IgD-negative memory B cell (primary cell): Measurements from ENCODE around the gene FGF14. TPM values are rescaled to one million over a fixed set of nuclear protein-coding genes. Genes with fewer than 3 reads are reported as not detected.

ENCODE experiments used
- H3K27ac Mint-ChIP-seq, 3 donors: one replicate each; pipeline ENCODE4 v1.8.0; 2020 to 2022; ENCODE audit warnings: mild to moderate bottlenecking in 3 of 3, mixed read lengths in 3 of 3, moderate library complexity in 1 of 3
- H3K27me3 Mint-ChIP-seq: one replicate; pipeline ENCODE4 v1.8.0; 2021; ENCODE audit warnings: mixed read lengths
- H3K36me3 Mint-ChIP-seq: one replicate; pipeline ENCODE4 v1.8.0; 2020; ENCODE audit warnings: mild to moderate bottlenecking, mixed read lengths
- H3K4me1 Mint-ChIP-seq, 3 donors: one replicate each; pipeline ENCODE4 v1.8.0; 2020 to 2022; ENCODE audit warnings: mixed read lengths in 3 of 3, mild to moderate bottlenecking in 1 of 3
- H3K4me3 Mint-ChIP-seq, 4 donors: one replicate each; pipeline ENCODE4 v1.8.0; 2020 to 2022; ENCODE audit warnings: mild to moderate bottlenecking in 4 of 4, mixed read lengths in 4 of 4, moderate library complexity in 3 of 4
- H3K9me3 Mint-ChIP-seq, 3 donors: one replicate each; pipeline ENCODE4 v1.8.0; 2020 to 2021; ENCODE audit warnings: mixed read lengths in 3 of 3, mild to moderate bottlenecking in 1 of 3
- polyA plus RNA-seq: library from polyadenylated mRNA; unstranded; fragments of 300-500 nt; fragmentation: Illumina TruSeq; gene quantifications from one replicate; pipeline ENCODE4 v1.2.3, GENCODE V29; 2021

FGF14 gene
- polyA plus RNA-seq, 1 donor from 2014 or later, result not detected

DNA sequence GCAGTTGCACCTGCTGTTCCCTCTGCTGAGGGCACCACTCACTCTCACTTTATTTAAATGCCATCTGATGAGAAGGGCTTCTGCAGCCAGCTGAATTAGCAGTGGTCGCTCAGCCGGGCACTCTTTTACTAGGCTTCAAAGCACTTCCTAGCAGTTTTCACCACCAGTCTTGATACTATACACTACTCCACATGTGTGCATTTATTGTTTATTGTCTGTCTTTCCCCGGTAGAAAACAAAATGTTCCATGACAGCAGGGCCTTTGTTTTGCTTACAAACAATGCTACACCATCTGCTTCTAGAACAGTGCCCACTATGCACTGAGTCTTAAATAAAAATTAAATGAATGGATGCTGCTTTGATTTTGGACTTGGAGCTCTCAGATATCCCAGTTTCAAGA is 404.9 kb downstream of the FGF14 start:
- H3K27me3 Mint-ChIP-seq, result no peaks in the 10 kb centered on the region
- H3K4me3 Mint-ChIP-seq, result no peak overlapping the region
- no peak overlapping the region for H3K27ac Mint-ChIP-seq
- no peaks in the 10 kb centered on the region for H3K4me1 Mint-ChIP-seq
- H3K36me3 Mint-ChIP-seq, result no peaks in the 10 kb centered on the region
- H3K9me3 Mint-ChIP-seq, result peaks cover 0 to 2% (median 0%) of the 10 kb centered on the region in 3 donors

DNA sequence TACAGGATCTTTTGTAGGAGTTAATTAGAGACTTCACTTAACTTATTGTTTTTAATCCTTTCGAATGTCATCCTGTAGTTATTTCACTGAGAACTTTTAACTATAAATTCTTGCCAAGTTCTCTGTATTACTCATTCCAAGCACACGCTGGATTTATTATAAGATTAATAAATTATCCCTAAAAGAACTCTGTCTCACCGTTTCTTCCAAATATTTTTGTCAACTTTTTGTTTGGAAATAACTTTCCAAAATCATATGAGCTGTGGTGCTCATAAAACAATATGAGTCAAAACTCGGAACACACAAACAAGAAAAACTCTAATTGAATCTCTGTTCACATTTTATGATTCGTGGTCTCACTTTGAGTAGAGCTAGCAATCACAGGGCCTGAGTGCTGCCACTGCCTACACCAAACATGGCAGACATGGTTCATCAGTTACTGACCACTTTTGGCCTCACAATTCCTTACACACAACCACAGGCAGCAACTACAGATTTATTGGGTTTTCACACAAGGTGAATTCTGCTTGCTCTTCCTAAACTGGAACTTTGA is 412.0 kb downstream of the FGF14 start:
- Mint-ChIP-seq H3K9me3 (peaks cover 0 to 5% (median 4%) of the 10 kb centered on the region in 3 donors), H3K4me1 (no peaks in the 10 kb centered on the region), H3K27me3 (no peaks in the 10 kb centered on the region), H3K27ac (no peak overlapping the region), H3K4me3 (no peak overlapping the region), H3K36me3 (no peaks in the 10 kb centered on the region)

GRCh38 chr13:101988140-101988539 is 413.7 kb downstream of the FGF14 start:
- no peak overlapping the region for H3K27ac Mint-ChIP-seq
- no peaks in the 10 kb centered on the region for H3K4me1 Mint-ChIP-seq
- H3K27me3 Mint-ChIP-seq, result no peaks in the 10 kb centered on the region
- no peak overlapping the region for H3K4me3 Mint-ChIP-seq
- peaks cover 0 to 5% (median 4%) of the 10 kb centered on the region in 3 donors for H3K9me3 Mint-ChIP-seq
- no peaks in the 10 kb centered on the region for H3K36me3 Mint-ChIP-seq

DNA sequence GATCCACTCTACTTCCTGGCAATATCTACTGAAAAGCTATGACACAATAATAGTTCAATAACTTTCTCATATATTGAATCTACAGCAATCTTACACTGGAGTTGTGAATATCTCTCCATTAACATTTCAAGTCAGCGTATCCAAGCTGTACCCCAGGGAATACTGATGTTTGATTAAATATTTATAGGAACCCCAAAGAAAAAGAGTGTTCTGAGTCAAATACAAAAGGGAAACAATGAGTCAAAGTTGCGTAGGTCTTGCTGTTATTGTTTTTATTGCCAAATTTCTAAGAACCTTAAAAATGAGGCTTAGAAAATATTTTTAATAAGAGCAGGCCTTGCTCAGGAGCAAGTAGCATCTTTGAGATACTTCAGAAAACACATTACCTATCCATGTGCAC is 415.5 kb downstream of the FGF14 start:
- Mint-ChIP-seq H3K4me1 (no peaks in the 10 kb centered on the region), H3K36me3 (no peaks in the 10 kb centered on the region), H3K27me3 (no peaks in the 10 kb centered on the region), H3K4me3 (no peak overlapping the region), H3K9me3 (peaks cover 0 to 5% (median 4%) of the 10 kb centered on the region in 3 donors), H3K27ac (no peak overlapping the region)

GRCh38 chr13:101985321-101985720 is 416.5 kb downstream of the FGF14 start:
- H3K9me3 Mint-ChIP-seq, result peaks cover 0 to 5% (median 4%) of the 10 kb centered on the region in 3 donors
- H3K4me3 Mint-ChIP-seq, result no peak overlapping the region
- H3K27me3 Mint-ChIP-seq, result no peaks in the 10 kb centered on the region
- no peaks in the 10 kb centered on the region for H3K4me1 Mint-ChIP-seq
- H3K27ac Mint-ChIP-seq, result no peak overlapping the region
- H3K36me3 Mint-ChIP-seq, result no peaks in the 10 kb centered on the region

GRCh38 chr13:101982903-101983302 is 418.9 kb downstream of the FGF14 start:
- no peaks in the 10 kb centered on the region for H3K27me3 Mint-ChIP-seq
- no peak overlapping the region for H3K4me3 Mint-ChIP-seq
- H3K9me3 Mint-ChIP-seq, result peaks cover 0 to 1% (median 1%) of the 10 kb centered on the region in 3 donors
- no peaks in the 10 kb centered on the region for H3K36me3 Mint-ChIP-seq
- H3K4me1 Mint-ChIP-seq, result no peaks in the 10 kb centered on the region
- no peak overlapping the region for H3K27ac Mint-ChIP-seq

- no peaks in the 10 kb centered on the region for H3K27me3 Mint-ChIP-seq
- H3K27ac Mint-ChIP-seq, result no peak overlapping the region
- no peaks in the 10 kb centered on the region for H3K4me1 Mint-ChIP-seq
- no peaks in the 10 kb centered on the region for H3K36me3 Mint-ChIP-seq
- H3K9me3 Mint-ChIP-seq, result no peaks in the 10 kb centered on the region
- H3K4me3 Mint-ChIP-seq, result no peak overlapping the region
Measured at GRCh38 chr13:101979825-101980224, 422.0 kb downstream of the FGF14 start.

DNA sequence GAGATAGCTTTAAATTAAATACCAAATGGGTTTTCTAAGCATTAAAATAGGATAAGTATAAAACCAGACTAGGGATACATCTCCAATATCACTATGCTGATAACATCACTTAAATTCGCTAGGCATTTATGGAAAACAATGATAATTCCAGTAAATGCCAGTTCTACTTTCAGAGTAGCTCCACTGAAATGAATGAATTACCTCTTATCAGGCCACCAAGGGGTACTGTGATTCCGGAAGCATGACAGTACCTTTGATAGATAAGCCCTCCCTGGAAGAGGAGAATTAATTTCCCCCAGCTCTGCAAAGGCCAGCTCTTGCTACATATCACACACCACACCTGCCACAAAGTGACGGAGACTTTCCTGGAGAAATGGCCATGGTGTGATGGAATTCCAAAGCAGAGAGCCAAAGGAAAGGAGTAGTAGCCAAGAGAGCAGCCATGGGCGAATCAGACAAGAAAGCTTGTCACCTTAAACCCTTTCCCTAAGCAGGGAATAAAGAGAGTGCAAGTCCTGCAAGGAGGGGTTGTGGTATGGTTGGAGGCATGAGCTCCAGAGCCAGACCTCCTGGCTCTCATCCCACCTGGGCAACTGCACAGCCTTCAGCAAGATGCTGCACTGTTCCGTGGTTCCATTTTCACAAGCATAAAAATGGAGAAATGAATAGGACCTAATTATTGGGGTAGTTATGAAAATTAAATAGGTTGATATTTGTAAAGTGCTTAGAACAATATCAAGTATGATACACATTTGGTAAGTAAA is 423.1 kb downstream of the FGF14 start:
- H3K27ac Mint-ChIP-seq, result no peak overlapping the region
- H3K9me3 Mint-ChIP-seq, result no peaks in the 10 kb centered on the region
- no peak overlapping the region for H3K4me3 Mint-ChIP-seq
- H3K36me3 Mint-ChIP-seq, result no peaks in the 10 kb centered on the region
- H3K27me3 Mint-ChIP-seq, result no peaks in the 10 kb centered on the region
- H3K4me1 Mint-ChIP-seq, result no peaks in the 10 kb centered on the region

GRCh38 chr13:101977475-101977874 is 424.4 kb downstream of the FGF14 start:
- Mint-ChIP-seq H3K9me3 (no peaks in the 10 kb centered on the region), H3K36me3 (no peaks in the 10 kb centered on the region), H3K4me3 (no peak overlapping the region), H3K27ac (no peak overlapping the region), H3K4me1 (no peaks in the 10 kb centered on the region), H3K27me3 (no peaks in the 10 kb centered on the region)

DNA sequence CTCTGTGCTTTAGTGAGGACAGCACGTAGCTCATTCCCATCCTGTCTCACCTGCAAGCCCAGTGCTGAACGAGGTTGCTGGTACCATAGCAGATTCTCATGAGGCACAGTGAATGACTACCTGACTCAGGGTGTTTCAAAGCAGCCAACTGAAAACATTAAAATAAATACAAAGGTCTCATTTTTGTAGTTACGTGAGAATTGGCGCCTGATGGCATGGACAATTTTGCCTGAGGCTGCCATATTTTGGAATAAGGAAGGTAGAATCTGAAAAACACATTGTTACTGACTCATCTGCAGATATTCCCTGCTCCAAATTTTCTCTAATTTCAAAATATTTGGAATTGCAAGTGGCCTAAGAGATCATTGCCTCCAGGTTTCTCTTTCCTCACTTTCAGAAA is 429.7 kb downstream of the FGF14 start:
- H3K4me1 Mint-ChIP-seq, result no peaks in the 10 kb centered on the region
- H3K9me3 Mint-ChIP-seq, result no peaks in the 10 kb centered on the region
- no peaks in the 10 kb centered on the region for H3K36me3 Mint-ChIP-seq
- H3K27ac Mint-ChIP-seq, result no peak overlapping the region
- no peak overlapping the region for H3K4me3 Mint-ChIP-seq
- H3K27me3 Mint-ChIP-seq, result no peaks in the 10 kb centered on the region

DNA sequence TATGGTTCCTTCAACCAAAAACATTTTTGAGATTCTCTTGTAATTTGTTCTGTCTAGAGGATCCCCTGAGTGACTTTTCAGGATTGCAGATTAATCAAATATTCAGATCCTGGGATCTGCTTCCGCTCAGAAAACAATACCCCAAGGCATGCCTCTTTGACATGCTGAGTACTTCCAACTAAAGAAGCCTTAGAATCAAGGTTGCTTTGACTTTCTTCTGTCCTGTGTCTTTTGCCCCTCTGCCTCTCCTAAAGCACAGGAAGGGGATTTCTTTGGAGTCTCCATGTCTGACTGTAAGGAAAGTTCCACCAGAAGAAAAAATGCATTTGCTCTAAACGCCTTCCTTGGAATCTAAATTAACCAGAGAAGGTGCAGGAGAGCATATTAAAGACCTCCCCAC is 431.5 kb downstream of the FGF14 start:
- no peak overlapping the region for H3K27ac Mint-ChIP-seq
- no peak overlapping the region for H3K4me3 Mint-ChIP-seq
- H3K9me3 Mint-ChIP-seq, result peaks cover 0 to 2% (median 0%) of the 10 kb centered on the region in 3 donors
- no peaks in the 10 kb centered on the region for H3K27me3 Mint-ChIP-seq
- no peaks in the 10 kb centered on the region for H3K36me3 Mint-ChIP-seq
- no peaks in the 10 kb centered on the region for H3K4me1 Mint-ChIP-seq

GRCh38 chr13:101967781-101968180 is 434.1 kb downstream of the FGF14 start:
- peaks cover 0 to 2% (median 0%) of the 10 kb centered on the region in 3 donors for H3K9me3 Mint-ChIP-seq
- H3K27ac Mint-ChIP-seq, result no peak overlapping the region
- no peaks in the 10 kb centered on the region for H3K27me3 Mint-ChIP-seq
- no peak overlapping the region for H3K4me3 Mint-ChIP-seq
- peaks cover 0 to 1% (median 0%) of the 10 kb centered on the region in 3 donors for H3K4me1 Mint-ChIP-seq
- no peaks in the 10 kb centered on the region for H3K36me3 Mint-ChIP-seq

GRCh38 chr13:101967216-101967615 is 434.6 kb downstream of the FGF14 start:
- Mint-ChIP-seq H3K4me3 (no peak overlapping the region), H3K9me3 (peaks cover 0 to 2% (median 0%) of the 10 kb centered on the region in 3 donors), H3K4me1 (peaks cover 0 to 1% (median 0%) of the 10 kb centered on the region in 3 donors), H3K27me3 (no peaks in the 10 kb centered on the region), H3K27ac (no peak overlapping the region), H3K36me3 (no peaks in the 10 kb centered on the region)

DNA sequence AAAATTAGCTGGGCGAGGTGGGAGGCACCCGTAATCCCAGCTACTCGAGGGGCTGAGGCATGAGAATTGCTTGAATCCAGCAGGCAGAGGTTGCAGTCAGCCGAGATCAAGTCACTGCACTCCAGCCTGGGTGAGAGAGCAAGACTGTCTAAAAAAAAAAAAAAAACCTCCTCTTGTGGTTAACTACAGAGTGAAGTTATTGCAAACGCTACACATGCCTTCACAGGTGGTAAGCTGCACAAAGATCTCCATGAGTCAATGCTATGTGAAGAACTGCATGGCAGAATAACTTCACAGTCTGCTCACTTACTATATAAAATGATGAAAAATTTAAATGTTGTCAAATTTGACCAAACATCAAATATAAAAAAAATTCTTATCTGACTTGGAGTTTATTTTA is 436.8 kb downstream of the FGF14 start:
- Mint-ChIP-seq H3K27me3 (no peaks in the 10 kb centered on the region), H3K36me3 (no peaks in the 10 kb centered on the region), H3K4me1 (peaks cover 0 to 1% (median 0%) of the 10 kb centered on the region in 3 donors), H3K4me3 (no peak overlapping the region), H3K9me3 (peaks cover 2 to 3% (median 2%) of the 10 kb centered on the region in 3 donors), H3K27ac (no peak overlapping the region)

DNA sequence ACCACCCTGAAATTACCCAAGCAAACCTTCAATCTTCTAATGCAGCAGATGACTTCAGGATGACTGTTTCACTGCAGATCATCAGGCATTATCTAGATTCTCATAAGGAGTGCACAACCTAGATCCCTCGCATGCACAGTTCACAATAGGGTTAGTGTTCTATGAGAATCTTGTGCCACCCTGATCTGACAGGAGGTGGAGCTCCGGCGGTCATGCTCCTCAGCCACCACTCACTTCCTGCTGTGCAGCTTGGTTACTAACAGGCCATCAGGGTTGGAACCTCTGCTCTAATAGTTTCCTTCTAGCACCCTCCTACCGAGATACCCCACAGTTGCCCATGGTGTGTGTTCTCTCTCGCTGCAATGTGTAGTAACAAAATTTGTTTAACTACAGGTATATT is 442.8 kb downstream of the FGF14 start:
- Mint-ChIP-seq H3K27me3 (no peaks in the 10 kb centered on the region), H3K4me3 (no peak overlapping the region), H3K27ac (no peak overlapping the region), H3K9me3 (peaks cover 2 to 4% (median 3%) of the 10 kb centered on the region in 3 donors), H3K36me3 (no peaks in the 10 kb centered on the region), H3K4me1 (no peaks in the 10 kb centered on the region)

- peaks cover 0 to 4% (median 0%) of the 10 kb centered on the region in 3 donors for H3K9me3 Mint-ChIP-seq
- no peak overlapping the region for H3K4me3 Mint-ChIP-seq
- no peak overlapping the region for H3K27ac Mint-ChIP-seq
- peaks cover under 1% of the 10 kb centered on the region for H3K36me3 Mint-ChIP-seq
- no peaks in the 10 kb centered on the region for H3K27me3 Mint-ChIP-seq
- no peaks in the 10 kb centered on the region for H3K4me1 Mint-ChIP-seq
Measured at GRCh38 chr13:101955764-101956163, 446.1 kb downstream of the FGF14 start.
